Transverse colon (tissue), 4 donors: Measurements from ENCODE around the gene SMAD6.

Experiments
- EP300 ChIP-seq: sonication (generic); formaldehyde crosslinking; IDR thresholded peaks from one replicate; pipeline ENCODE4 v1.6.1; 2017; ENCODE audit warnings: antibody characterized with exemption, low read depth
- POLR2AphosphoS5 ChIP-seq, 3 donors: sonication (generic); formaldehyde crosslinking; IDR thresholded peaks; one replicate each; pipeline ENCODE4 v1.6.1; 2016; ENCODE audit warnings: antibody characterized with exemption in 3 of 3
- TF ChIP-seq, protein P1 (sequence below), 5 experiments: fragments of 200-600 bp in 3 of 5; fragments of 450-650 bp in 2 of 5; sonication (generic) in 3 of 5; IDR thresholded peaks; 1 replicate in 2 of 5; 2 replicates in 3 of 5; pipeline ENCODE4 v1.5.1; 2016 to 2017; ENCODE audit warnings: antibody characterized with exemption in 5 of 5, inconsistent platforms in 3 of 5, mild to moderate bottlenecking in 2 of 5, moderate library complexity in 1 of 5

DNA sequence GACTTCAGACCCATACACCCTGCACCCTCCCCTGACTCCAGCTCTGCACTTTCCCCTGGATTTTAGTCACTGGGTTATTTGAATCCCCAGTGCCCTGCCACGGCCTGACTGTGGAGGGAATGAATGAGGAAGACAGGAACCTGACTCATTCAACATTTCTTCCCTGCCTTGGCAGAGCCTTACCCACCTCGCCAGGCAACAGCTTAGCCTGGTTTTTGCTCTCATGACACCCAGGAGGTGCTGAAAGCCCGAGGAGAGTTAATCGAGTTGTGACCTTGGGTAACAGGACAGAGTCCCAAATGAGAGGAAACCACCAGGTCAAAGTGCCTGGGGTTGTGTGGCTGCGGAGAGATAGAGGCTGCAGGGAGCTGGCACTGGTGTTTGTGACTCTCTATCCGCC lies 128.3 kb downstream of the SMAD6 start:
- TF ChIP-seq, protein P1, sequence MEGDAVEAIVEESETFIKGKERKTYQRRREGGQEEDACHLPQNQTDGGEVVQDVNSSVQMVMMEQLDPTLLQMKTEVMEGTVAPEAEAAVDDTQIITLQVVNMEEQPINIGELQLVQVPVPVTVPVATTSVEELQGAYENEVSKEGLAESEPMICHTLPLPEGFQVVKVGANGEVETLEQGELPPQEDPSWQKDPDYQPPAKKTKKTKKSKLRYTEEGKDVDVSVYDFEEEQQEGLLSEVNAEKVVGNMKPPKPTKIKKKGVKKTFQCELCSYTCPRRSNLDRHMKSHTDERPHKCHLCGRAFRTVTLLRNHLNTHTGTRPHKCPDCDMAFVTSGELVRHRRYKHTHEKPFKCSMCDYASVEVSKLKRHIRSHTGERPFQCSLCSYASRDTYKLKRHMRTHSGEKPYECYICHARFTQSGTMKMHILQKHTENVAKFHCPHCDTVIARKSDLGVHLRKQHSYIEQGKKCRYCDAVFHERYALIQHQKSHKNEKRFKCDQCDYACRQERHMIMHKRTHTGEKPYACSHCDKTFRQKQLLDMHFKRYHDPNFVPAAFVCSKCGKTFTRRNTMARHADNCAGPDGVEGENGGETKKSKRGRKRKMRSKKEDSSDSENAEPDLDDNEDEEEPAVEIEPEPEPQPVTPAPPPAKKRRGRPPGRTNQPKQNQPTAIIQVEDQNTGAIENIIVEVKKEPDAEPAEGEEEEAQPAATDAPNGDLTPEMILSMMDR (IDR thresholded peaks at IDR 0.05) = no peak
- TF ChIP-seq POLR2AphosphoS5 (IDR thresholded peaks at IDR 0.05) (no peak), EP300 (no peak)
